ENCODE data around the gene MAST3.
A peak's percentile ranks its signal among the peaks of the same experiment; 100 is the strongest.
"Not testable (repeated sequence)": the region's sequence is repeated elsewhere in the genome, so short reads cannot be mapped to it uniquely, and the experiment has no call there.

Gene MAST3

GRCh38 chr19:18137657-18138339, 40.2 kb downstream of the MAST3 start:
- DNase-seq (ENCODE audit: low read depth): no peak

GRCh38 chr19:18140473-18140872, 42.9 kb downstream of the MAST3 start:
- no peak for DNase-seq (ENCODE audit: low read depth)

GRCh38 chr19:18141031-18141430, 43.5 kb downstream of the MAST3 start:
- no peak for DNase-seq (ENCODE audit: low read depth)

- no peak for DNase-seq (ENCODE audit: low read depth)
Measured at GRCh38 chr19:18143902-18144301, 46.3 kb downstream of the MAST3 start.

GRCh38 chr19:18144361-18144760, 46.8 kb downstream of the MAST3 start:
- no peak for DNase-seq (ENCODE audit: low read depth)

- DNase-seq (ENCODE audit: low read depth): no peak
Measured at GRCh38 chr19:18144906-18145305, 47.3 kb downstream of the MAST3 start.

- no peak for DNase-seq (ENCODE audit: low read depth)
Measured at GRCh38 chr19:18145391-18145999, 47.9 kb downstream of the MAST3 start.

- no peak for DNase-seq (ENCODE audit: low read depth)
Measured at GRCh38 chr19:18147396-18147795, 49.8 kb downstream of the MAST3 start.

GRCh38 chr19:18149596-18149975, 52.0 kb downstream of the MAST3 start:
- no peak for DNase-seq (ENCODE audit: low read depth)

- DNase-seq (ENCODE audit: low read depth): no peak
Measured at GRCh38 chr19:18150776-18151624, 53.4 kb downstream of the MAST3 start.

GRCh38 chr19:18152442-18152816, 54.9 kb downstream of the MAST3 start:
- peak; percentile 89 for DNase-seq (ENCODE audit: low read depth)

- peak; percentile 99 for DNase-seq (ENCODE audit: low read depth)
Measured at GRCh38 chr19:18152817-18153555, 55.4 kb downstream of the MAST3 start, which contains the start of gene PIK3R2. TSS of gene PIK3R2 (plus strand) at chr19:18153163. CDS start at chr19:18155880, 2,717 bp downstream.

- DNase-seq (ENCODE audit: low read depth): no peak
Measured at GRCh38 chr19:18153556-18154134, 56.1 kb downstream of the MAST3 start.

GRCh38 chr19:18155095-18156087, 57.8 kb downstream of the MAST3 start:
- no peak for DNase-seq (ENCODE audit: low read depth)

GRCh38 chr19:18156268-18156667, 58.7 kb downstream of the MAST3 start:
- DNase-seq (ENCODE audit: low read depth): no peak

- DNase-seq (ENCODE audit: low read depth): no peak
Measured at GRCh38 chr19:18156841-18157464, 59.4 kb downstream of the MAST3 start.

- DNase-seq (ENCODE audit: low read depth): no peak
Measured at GRCh38 chr19:18157465-18158063, 60.0 kb downstream of the MAST3 start.

GRCh38 chr19:18158467-18158866, 60.9 kb downstream of the MAST3 start:
- no peak for DNase-seq (ENCODE audit: low read depth)

- not testable (repeated sequence) for DNase-seq (ENCODE audit: low read depth)
Measured at GRCh38 chr19:18159059-18159616, 61.6 kb downstream of the MAST3 start.

All from stimulated activated CD8-positive, alpha-beta memory T cell treated with anti-CD3 and anti-CD28 coated beads, Interleukin-15, amount 100 ng/mL, for 24 hours (primary cell).